CD14-positive monocyte (primary cell): ENCODE data around the gene GRK2. TPM values are rescaled to one million over a fixed set of nuclear protein-coding genes. Genes with fewer than 3 reads are reported as not detected.
A peak's percentile ranks its signal among the peaks of the same experiment; 100 is the strongest.

ENCODE experiments used
- DNase-seq, 3 donors: peaks; one replicate each; pipeline ENCODE4 v3.0.0-alpha.2; 2011 to 2022
- H2AFZ ChIP-seq: 2 replicates; pipeline ENCODE4 v1.6.0; 2012; ENCODE audit warnings: mild to moderate bottlenecking, low read depth, low read length, inconsistent platforms; ENCODE audit not compliant: insufficient read depth, poor library complexity, severe bottlenecking
- H3K27ac ChIP-seq, 2 donors: 1 replicate in 1 of 2; 2 replicates in 1 of 2; pipeline ENCODE4 v1.5.1; 2012 to 2013; ENCODE audit warnings: low read length in 2 of 2, control low read depth in 1 of 2, inconsistent platforms in 1 of 2, low read depth in 1 of 2, mild to moderate bottlenecking in 1 of 2
- H3K27me3 ChIP-seq, 2 donors: one replicate each; pipeline versions ENCODE4 v1.6.0 to v1.6.1; 2011 to 2013; ENCODE audit warnings: low read length in 2 of 2; ENCODE audit not compliant: control insufficient read depth in 2 of 2, insufficient read depth in 2 of 2
- H3K36me3 ChIP-seq, 2 donors: replicated peaks in 1 of 2; 1 replicate in 1 of 2; 2 replicates in 1 of 2; pipeline versions ENCODE4 v1.5.1 to v1.6.1; 2012 to 2013; ENCODE audit warnings: low read length in 2 of 2, control low read depth in 1 of 2, inconsistent platforms in 1 of 2, mild to moderate bottlenecking in 1 of 2; ENCODE audit not compliant: insufficient read depth in 2 of 2, control insufficient read depth in 1 of 2
- H3K4me1 ChIP-seq, 2 donors: 1 replicate in 1 of 2; 2 replicates in 1 of 2; pipeline versions ENCODE4 v1.5.1 to v1.6.1; 2012 to 2013; ENCODE audit warnings: low read length in 2 of 2, control low read depth in 1 of 2, inconsistent platforms in 1 of 2, mild to moderate bottlenecking in 1 of 2, moderate library complexity in 1 of 2; ENCODE audit not compliant: insufficient read depth in 2 of 2, control insufficient read depth in 1 of 2
- H3K4me2 ChIP-seq: replicated peaks from 2 replicates; pipeline ENCODE3; 2012; ENCODE audit warnings: low read length, moderate library complexity, mild to moderate bottlenecking; ENCODE audit not compliant: poor library complexity, severe bottlenecking; ENCODE audit errors: extremely low read depth
- H3K4me3 ChIP-seq, 3 experiments: fragments of 200-600 bp in 1 of 3; sonication (generic) in 1 of 3; replicated peaks in 1 of 3; 1 replicate in 2 of 3; 2 replicates in 1 of 3; pipeline ENCODE4 v1.5.1; 2011 to 2013; ENCODE audit warnings: low read length in 3 of 3, mild to moderate bottlenecking in 3 of 3, control low read depth in 2 of 3, low read depth in 2 of 3, inconsistent platforms in 1 of 3, moderate library complexity in 1 of 3
- H3K79me2 ChIP-seq: 2 replicates; pipeline ENCODE4 v1.6.0; 2012; ENCODE audit warnings: mild to moderate bottlenecking, control low read depth, inconsistent platforms, low read length, moderate library complexity; ENCODE audit not compliant: insufficient read depth
- H3K9ac ChIP-seq: 2 replicates; pipeline ENCODE4 v1.6.0; 2017; ENCODE audit warnings: low read length, mild to moderate bottlenecking; ENCODE audit not compliant: insufficient read depth, poor library complexity, severe bottlenecking
- H3K9me3 ChIP-seq, 2 donors: replicated peaks in 1 of 2; 1 replicate in 1 of 2; 2 replicates in 1 of 2; pipeline versions ENCODE4 v1.5.1 to v1.6.1; 2012 to 2013; ENCODE audit warnings: low read length in 2 of 2, control low read depth in 1 of 2; ENCODE audit not compliant: control insufficient read depth in 1 of 2, insufficient read depth in 1 of 2
- H4K20me1 ChIP-seq: 2 replicates; pipeline ENCODE4 v1.6.0; 2012; ENCODE audit warnings: mild to moderate bottlenecking, low read length, control low read depth, moderate library complexity; ENCODE audit not compliant: insufficient read depth
- H3K27ac Mint-ChIP-seq, 7 donors: one replicate each; pipeline ENCODE4 v1.8.0; 2020; ENCODE audit warnings: mild to moderate bottlenecking in 7 of 7, mixed read lengths in 7 of 7, moderate library complexity in 6 of 7, inconsistent platforms in 2 of 7
- H3K27me3 Mint-ChIP-seq, 3 donors: one replicate each; pipeline ENCODE4 v1.8.0; 2021 to 2022; ENCODE audit warnings: low read depth in 3 of 3, mild to moderate bottlenecking in 3 of 3, mixed read lengths in 3 of 3, moderate library complexity in 3 of 3, inconsistent platforms in 1 of 3
- H3K36me3 Mint-ChIP-seq, 2 donors: one replicate each; pipeline ENCODE4 v1.8.0; 2020; ENCODE audit warnings: mixed read lengths in 2 of 2, inconsistent platforms in 1 of 2, mild to moderate bottlenecking in 1 of 2
- H3K4me1 Mint-ChIP-seq: one replicate; pipeline ENCODE4 v1.8.0; 2020; ENCODE audit warnings: mild to moderate bottlenecking, mixed read lengths
- H3K4me3 Mint-ChIP-seq, 2 donors: one replicate each; pipeline ENCODE4 v1.8.0; 2020; ENCODE audit warnings: mild to moderate bottlenecking in 2 of 2, mixed read lengths in 2 of 2, moderate library complexity in 1 of 2
- H3K9me3 Mint-ChIP-seq, 7 donors: one replicate each; pipeline ENCODE4 v1.8.0; 2020 to 2022; ENCODE audit warnings: mixed read lengths in 7 of 7, mild to moderate bottlenecking in 6 of 7, moderate library complexity in 6 of 7, inconsistent platforms in 2 of 7
- WGBS: methylation state at CpG from one replicate; pipeline ENCODE4 v1.1.5; 2013; ENCODE audit warnings: missing lambda C conversion rate; ENCODE audit not compliant: insufficient coverage; 5-methylcytosine and 5-hydroxymethylcytosine counted together
- intact Hi-C, 2 donors: fragments of 100-400 bp; cut with micrococcal nuclease; formaldehyde crosslinking; loops; one replicate each; pipeline versions ENCODE4 v1.15.0 to v1.15.1; 2023
- polyA plus RNA-seq, 3 donors: library from polyadenylated mRNA; depleted of rRNA in 1 of 3; unstranded in 2 of 3; stranded (reverse) in 1 of 3; fragments of 300-500 nt in 2 of 3; fragments of >200 nt in 1 of 3; fragmentation: Illumina TruSeq in 2 of 3; gene quantifications; 1 replicate in 2 of 3; 2 replicates in 1 of 3; pipeline ENCODE4 v1.2.3, GENCODE V29; 2012 to 2021
- TF ChIP-seq, protein P1 (sequence below): fragments of 200-600 bp; IDR thresholded peaks from one replicate; pipeline ENCODE4 v1.8.0; 2022; ENCODE audit warnings: antibody characterized with exemption, mild to moderate bottlenecking

Gene GRK2
- polyA plus RNA-seq, 3 donors: 34.9 to 777 (median 43.0) TPM

DNA sequence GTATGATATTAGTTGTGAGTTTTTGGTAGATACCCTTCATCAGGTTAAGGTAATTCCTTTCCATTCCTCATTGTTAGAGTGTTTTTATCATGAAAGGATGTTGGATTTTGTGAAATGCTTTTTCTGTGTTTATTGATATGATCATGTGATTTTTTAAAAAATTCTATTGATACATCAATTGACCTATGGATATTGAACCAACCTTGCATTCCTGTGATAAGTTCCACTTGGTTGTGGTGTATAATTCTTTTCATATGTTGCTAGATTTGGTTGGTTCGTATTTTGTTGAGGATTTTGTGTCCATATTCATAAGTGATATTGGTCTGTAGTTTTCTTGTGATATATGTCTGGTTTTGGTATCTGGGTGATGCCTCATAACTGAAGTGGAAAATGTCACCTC, 29.6 kb downstream of the GRK2 start:
- H3K27ac ChIP-seq: no peak overlapping the region
- peaks cover 41 to 59% of the 10 kb centered on the region in 2 donors for H3K4me1 ChIP-seq
- peaks cover 99% of the 10 kb centered on the region for H3K79me2 ChIP-seq
- H3K9ac ChIP-seq: no peak overlapping the region
- H3K36me3 Mint-ChIP-seq: peaks cover 80 to 98% of the 10 kb centered on the region in 2 donors
- peaks cover 94 to 97% of the 10 kb centered on the region in 2 donors for H3K36me3 ChIP-seq
- 100% methylated on average over 1 of the region's 1 CpG for WGBS
- H3K4me2 ChIP-seq: no peak overlapping the region
- DNase-seq: no peak
- H3K9me3 ChIP-seq: peaks cover 3 to 6% of the 10 kb centered on the region in 2 donors
- no peak overlapping the region for H2AFZ ChIP-seq
- no peak overlapping the region for H3K4me3 Mint-ChIP-seq
- H3K27ac Mint-ChIP-seq: no peak overlapping the region
- TF ChIP-seq, protein P1, sequence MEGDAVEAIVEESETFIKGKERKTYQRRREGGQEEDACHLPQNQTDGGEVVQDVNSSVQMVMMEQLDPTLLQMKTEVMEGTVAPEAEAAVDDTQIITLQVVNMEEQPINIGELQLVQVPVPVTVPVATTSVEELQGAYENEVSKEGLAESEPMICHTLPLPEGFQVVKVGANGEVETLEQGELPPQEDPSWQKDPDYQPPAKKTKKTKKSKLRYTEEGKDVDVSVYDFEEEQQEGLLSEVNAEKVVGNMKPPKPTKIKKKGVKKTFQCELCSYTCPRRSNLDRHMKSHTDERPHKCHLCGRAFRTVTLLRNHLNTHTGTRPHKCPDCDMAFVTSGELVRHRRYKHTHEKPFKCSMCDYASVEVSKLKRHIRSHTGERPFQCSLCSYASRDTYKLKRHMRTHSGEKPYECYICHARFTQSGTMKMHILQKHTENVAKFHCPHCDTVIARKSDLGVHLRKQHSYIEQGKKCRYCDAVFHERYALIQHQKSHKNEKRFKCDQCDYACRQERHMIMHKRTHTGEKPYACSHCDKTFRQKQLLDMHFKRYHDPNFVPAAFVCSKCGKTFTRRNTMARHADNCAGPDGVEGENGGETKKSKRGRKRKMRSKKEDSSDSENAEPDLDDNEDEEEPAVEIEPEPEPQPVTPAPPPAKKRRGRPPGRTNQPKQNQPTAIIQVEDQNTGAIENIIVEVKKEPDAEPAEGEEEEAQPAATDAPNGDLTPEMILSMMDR: no peak
- peaks cover 100% of the 10 kb centered on the region for H4K20me1 ChIP-seq
- H3K4me1 Mint-ChIP-seq: peaks cover 54% of the 10 kb centered on the region
- no peaks in the 10 kb centered on the region for H3K27me3 ChIP-seq
- intact Hi-C loops: no loop called here
- no peaks in the 10 kb centered on the region for H3K27me3 Mint-ChIP-seq
- peaks cover 3 to 15% (median 8%) of the 10 kb centered on the region in 7 donors for H3K9me3 Mint-ChIP-seq
- no peak overlapping the region for H3K4me3 ChIP-seq

DNA sequence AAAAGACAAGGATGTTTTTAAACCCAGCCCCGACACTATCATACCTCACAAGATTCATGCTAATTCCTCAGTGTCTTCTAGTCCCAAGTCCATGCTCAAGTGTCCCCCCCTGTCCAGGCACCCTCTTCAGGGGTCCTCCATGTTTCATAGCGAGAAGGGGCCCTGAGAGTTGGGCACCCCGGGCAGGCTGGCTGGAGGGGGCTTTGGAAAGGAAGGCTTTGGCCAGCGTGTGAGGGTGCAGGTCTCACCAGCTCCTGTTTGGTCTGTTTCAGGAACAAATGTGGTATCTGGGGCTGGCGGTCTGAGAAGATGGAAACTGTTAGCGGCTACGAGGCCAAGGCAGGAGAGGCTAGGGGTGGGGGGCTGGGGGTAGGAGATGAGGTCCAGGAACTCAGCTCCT, 32.5 kb downstream of the GRK2 start:
- H4K20me1 ChIP-seq: peaks cover 95% of the 10 kb centered on the region
- intact Hi-C loops: no loop called here
- no peak overlapping the region for H3K4me3 ChIP-seq
- H2AFZ ChIP-seq: no peak overlapping the region
- H3K27me3 ChIP-seq: no peaks in the 10 kb centered on the region
- Mint-ChIP-seq H3K27ac (peak overlapping the region in 4 of 7 donors; percentile 18 to 79 (median 53)), H3K9me3 (peaks cover 3 to 15% (median 8%) of the 10 kb centered on the region in 7 donors), H3K4me3 (no peak overlapping the region), H3K36me3 (peaks cover 65 to 82% of the 10 kb centered on the region in 2 donors), H3K4me1 (peaks cover 47% of the 10 kb centered on the region), H3K27me3 (no peaks in the 10 kb centered on the region)
- H3K27ac ChIP-seq: peak overlapping the region; percentile 7 to 52
- H3K4me2 ChIP-seq: no peak overlapping the region
- peaks cover 83 to 84% of the 10 kb centered on the region in 2 donors for H3K36me3 ChIP-seq
- no peak overlapping the region for H3K9ac ChIP-seq
- peaks cover 35 to 60% of the 10 kb centered on the region in 2 donors for H3K4me1 ChIP-seq
- TF ChIP-seq, protein P1: no peak
- peaks cover 85% of the 10 kb centered on the region for H3K79me2 ChIP-seq
- H3K9me3 ChIP-seq: peaks cover 3 to 6% of the 10 kb centered on the region in 2 donors
- no peak for DNase-seq
- WGBS: 100% methylated on average over 4 of the region's 7 CpGs
